Measurements from ENCODE around the gene RBBP8.

DNA sequence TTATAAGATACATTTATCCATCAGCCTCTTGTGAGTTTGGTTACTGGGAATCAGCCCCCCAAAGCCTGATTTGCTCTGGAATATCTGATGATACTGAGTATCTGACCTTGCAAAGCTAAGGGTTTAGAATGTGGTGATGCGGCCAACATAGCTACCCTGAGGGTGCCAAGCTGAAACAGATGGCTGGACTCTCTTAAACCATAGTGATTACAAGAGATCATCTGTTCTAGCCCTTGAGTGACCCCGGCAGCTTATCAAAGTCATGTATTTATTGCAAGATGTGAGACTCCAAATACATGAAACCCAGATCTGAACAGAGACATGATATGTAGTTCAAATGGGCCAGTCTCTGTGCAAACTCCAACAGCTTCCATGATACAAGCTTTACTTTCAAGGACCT, 124.0 kb downstream of the RBBP8 start:
- TF ChIP-seq GATA2 (IDR thresholded peaks at IDR 0.05; ENCODE audit: low read depth, low read length) (no peak), GATA3 (IDR thresholded peaks at IDR 0.05; ENCODE audit: low read depth, low read length) (no peak)

Data from SH-SY5Y (cell line).